ENCODE results near the gene PDCD5.

Gene PDCD5

DNA sequence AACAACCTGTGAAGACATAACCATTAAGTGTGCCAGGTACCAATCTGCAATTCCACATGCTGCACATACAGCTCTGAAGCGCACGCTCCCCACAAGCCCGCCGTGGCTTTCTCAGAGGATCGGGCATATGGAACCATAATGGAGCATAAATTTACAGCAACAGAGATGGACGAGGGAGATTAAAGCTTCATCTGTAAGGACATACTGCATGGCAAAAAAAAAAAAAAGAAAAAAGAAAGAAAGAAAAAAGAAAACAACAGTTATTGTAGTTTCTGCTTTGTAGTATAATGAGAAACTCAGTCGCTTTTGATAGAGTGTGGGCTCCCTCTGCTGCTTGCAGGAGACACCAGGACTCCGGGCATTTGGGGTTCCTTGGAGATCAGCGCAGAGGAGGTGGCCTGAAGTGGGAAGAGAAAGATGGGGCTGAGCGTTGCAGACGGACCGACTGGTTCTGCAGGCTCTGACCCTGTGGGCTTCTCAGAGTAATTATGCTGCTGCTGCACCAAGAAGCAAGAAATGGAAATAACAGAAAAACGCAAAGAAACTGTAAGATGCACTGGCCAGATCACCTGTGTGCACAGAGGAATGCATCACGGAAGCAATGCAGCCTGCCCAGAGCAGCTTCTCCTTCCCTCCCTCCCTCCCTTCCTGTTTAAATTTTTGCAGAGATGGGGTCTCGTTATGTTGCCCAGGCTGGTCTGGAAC, 10.8 kb upstream of the PDCD5 start (continued):
- TF ChIP-seq ZNF10 (tag by site-specific recombination; IDR thresholded peaks at IDR 0.05) (no peak), ZNF16 (tag by site-specific recombination; IDR thresholded peaks at IDR 0.05; ENCODE audit: low read depth) (no peak), ZNF701 (tag by site-specific recombination; IDR thresholded peaks at IDR 0.05) (no peak), ZNF830 (tag by site-specific recombination; IDR thresholded peaks at IDR 0.05; ENCODE audit: low read depth) (no peak), ZNF391 (tag by site-specific recombination; IDR thresholded peaks at IDR 0.05; ENCODE audit: borderline replicate concordance, low read depth) (no peak), ZNF654 (tag by site-specific recombination; IDR thresholded peaks at IDR 0.05; ENCODE audit: low read depth) (peak; percentile 100), SCRT2 (tag by site-specific recombination; IDR thresholded peaks at IDR 0.05) (0 out of 2 replicates have a peak, but pooled peaks have one; percentile 34), KLF10 (tag by site-specific recombination; IDR thresholded peaks at IDR 0.05) (no peak), ZFP37 (tag by site-specific recombination; IDR thresholded peaks at IDR 0.05) (no peak), ZNF274 (IDR thresholded peaks at IDR 0.05; ENCODE audit: low read length) (no peak), ZNF274 (tag by site-specific recombination; IDR thresholded peaks at IDR 0.05; ENCODE audit: borderline replicate concordance) (no peak), GLIS2 (tag by site-specific recombination; IDR thresholded peaks at IDR 0.05) (no peak), ZNF184 (tag by site-specific recombination; IDR thresholded peaks at IDR 0.05) (no peak), OVOL3 (tag by site-specific recombination; IDR thresholded peaks at IDR 0.05) (no peak), ZNF629 (tag by site-specific recombination; IDR thresholded peaks at IDR 0.05) (no peak), ZNF596 (tag by site-specific recombination; IDR thresholded peaks at IDR 0.05) (no peak), ZNF132 (tag by site-specific recombination; IDR thresholded peaks at IDR 0.05; ENCODE audit: borderline replicate concordance) (no peak), ZBTB7A (tag by site-specific recombination; IDR thresholded peaks at IDR 0.05; ENCODE audit: low read depth) (no peak), ZFP3 (tag by site-specific recombination; IDR thresholded peaks at IDR 0.05; ENCODE audit: low read depth) (no peak)
- TF ChIP-seq, protein P1, sequence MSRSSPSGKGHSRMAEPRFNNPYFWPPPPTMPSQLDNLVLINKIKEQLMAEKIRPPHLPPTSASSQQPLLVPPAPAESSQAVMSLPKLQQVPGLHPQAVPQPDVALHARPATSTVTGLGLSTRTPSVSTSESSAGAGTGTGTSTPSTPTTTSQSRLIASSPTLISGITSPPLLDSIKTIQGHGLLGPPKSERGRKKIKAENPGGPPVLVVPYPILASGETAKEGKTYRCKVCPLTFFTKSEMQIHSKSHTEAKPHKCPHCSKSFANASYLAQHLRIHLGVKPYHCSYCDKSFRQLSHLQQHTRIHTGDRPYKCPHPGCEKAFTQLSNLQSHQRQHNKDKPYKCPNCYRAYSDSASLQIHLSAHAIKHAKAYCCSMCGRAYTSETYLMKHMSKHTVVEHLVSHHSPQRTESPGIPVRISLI (tag by site-specific recombination; IDR thresholded peaks at IDR 0.05): peak; percentile 97
- TF ChIP-seq, protein P2, sequence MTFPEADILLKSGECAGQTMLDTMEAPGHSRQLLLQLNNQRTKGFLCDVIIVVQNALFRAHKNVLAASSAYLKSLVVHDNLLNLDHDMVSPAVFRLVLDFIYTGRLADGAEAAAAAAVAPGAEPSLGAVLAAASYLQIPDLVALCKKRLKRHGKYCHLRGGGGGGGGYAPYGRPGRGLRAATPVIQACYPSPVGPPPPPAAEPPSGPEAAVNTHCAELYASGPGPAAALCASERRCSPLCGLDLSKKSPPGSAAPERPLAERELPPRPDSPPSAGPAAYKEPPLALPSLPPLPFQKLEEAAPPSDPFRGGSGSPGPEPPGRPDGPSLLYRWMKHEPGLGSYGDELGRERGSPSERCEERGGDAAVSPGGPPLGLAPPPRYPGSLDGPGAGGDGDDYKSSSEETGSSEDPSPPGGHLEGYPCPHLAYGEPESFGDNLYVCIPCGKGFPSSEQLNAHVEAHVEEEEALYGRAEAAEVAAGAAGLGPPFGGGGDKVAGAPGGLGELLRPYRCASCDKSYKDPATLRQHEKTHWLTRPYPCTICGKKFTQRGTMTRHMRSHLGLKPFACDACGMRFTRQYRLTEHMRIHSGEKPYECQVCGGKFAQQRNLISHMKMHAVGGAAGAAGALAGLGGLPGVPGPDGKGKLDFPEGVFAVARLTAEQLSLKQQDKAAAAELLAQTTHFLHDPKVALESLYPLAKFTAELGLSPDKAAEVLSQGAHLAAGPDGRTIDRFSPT (tag by site-specific recombination; IDR thresholded peaks at IDR 0.05): no peak
- TF ChIP-seq, protein P3, sequence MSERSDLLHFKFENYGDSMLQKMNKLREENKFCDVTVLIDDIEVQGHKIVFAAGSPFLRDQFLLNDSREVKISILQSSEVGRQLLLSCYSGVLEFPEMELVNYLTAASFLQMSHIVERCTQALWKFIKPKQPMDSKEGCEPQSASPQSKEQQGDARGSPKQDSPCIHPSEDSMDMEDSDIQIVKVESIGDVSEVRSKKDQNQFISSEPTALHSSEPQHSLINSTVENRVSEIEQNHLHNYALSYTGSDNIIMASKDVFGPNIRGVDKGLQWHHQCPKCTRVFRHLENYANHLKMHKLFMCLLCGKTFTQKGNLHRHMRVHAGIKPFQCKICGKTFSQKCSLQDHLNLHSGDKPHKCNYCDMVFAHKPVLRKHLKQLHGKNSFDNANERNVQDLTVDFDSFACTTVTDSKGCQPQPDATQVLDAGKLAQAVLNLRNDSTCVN (tag by site-specific recombination; optimal IDR thresholded peaks at IDR 0.05): no peak
- TF ChIP-seq, protein P4, sequence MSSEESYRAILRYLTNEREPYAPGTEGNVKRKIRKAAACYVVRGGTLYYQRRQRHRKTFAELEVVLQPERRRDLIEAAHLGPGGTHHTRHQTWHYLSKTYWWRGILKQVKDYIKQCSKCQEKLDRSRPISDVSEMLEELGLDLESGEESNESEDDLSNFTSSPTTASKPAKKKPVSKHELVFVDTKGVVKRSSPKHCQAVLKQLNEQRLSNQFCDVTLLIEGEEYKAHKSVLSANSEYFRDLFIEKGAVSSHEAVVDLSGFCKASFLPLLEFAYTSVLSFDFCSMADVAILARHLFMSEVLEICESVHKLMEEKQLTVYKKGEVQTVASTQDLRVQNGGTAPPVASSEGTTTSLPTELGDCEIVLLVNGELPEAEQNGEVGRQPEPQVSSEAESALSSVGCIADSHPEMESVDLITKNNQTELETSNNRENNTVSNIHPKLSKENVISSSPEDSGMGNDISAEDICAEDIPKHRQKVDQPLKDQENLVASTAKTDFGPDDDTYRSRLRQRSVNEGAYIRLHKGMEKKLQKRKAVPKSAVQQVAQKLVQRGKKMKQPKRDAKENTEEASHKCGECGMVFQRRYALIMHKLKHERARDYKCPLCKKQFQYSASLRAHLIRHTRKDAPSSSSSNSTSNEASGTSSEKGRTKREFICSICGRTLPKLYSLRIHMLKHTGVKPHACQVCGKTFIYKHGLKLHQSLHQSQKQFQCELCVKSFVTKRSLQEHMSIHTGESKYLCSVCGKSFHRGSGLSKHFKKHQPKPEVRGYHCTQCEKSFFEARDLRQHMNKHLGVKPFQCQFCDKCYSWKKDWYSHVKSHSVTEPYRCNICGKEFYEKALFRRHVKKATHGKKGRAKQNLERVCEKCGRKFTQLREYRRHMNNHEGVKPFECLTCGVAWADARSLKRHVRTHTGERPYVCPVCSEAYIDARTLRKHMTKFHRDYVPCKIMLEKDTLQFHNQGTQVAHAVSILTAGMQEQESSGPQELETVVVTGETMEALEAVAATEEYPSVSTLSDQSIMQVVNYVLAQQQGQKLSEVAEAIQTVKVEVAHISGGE (tag by site-specific recombination; conservative IDR thresholded peaks at IDR 0.05; ENCODE audit: low read depth): no peak
- TF ChIP-seq, protein P5, sequence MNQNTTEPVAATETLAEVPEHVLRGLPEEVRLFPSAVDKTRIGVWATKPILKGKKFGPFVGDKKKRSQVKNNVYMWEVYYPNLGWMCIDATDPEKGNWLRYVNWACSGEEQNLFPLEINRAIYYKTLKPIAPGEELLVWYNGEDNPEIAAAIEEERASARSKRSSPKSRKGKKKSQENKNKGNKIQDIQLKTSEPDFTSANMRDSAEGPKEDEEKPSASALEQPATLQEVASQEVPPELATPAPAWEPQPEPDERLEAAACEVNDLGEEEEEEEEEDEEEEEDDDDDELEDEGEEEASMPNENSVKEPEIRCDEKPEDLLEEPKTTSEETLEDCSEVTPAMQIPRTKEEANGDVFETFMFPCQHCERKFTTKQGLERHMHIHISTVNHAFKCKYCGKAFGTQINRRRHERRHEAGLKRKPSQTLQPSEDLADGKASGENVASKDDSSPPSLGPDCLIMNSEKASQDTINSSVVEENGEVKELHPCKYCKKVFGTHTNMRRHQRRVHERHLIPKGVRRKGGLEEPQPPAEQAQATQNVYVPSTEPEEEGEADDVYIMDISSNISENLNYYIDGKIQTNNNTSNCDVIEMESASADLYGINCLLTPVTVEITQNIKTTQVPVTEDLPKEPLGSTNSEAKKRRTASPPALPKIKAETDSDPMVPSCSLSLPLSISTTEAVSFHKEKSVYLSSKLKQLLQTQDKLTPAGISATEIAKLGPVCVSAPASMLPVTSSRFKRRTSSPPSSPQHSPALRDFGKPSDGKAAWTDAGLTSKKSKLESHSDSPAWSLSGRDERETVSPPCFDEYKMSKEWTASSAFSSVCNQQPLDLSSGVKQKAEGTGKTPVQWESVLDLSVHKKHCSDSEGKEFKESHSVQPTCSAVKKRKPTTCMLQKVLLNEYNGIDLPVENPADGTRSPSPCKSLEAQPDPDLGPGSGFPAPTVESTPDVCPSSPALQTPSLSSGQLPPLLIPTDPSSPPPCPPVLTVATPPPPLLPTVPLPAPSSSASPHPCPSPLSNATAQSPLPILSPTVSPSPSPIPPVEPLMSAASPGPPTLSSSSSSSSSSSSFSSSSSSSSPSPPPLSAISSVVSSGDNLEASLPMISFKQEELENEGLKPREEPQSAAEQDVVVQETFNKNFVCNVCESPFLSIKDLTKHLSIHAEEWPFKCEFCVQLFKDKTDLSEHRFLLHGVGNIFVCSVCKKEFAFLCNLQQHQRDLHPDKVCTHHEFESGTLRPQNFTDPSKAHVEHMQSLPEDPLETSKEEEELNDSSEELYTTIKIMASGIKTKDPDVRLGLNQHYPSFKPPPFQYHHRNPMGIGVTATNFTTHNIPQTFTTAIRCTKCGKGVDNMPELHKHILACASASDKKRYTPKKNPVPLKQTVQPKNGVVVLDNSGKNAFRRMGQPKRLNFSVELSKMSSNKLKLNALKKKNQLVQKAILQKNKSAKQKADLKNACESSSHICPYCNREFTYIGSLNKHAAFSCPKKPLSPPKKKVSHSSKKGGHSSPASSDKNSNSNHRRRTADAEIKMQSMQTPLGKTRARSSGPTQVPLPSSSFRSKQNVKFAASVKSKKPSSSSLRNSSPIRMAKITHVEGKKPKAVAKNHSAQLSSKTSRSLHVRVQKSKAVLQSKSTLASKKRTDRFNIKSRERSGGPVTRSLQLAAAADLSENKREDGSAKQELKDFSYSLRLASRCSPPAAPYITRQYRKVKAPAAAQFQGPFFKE (tag by site-specific recombination; IDR thresholded peaks at IDR 0.05; ENCODE audit: borderline replicate concordance): no peak
- TF ChIP-seq, protein P6, sequence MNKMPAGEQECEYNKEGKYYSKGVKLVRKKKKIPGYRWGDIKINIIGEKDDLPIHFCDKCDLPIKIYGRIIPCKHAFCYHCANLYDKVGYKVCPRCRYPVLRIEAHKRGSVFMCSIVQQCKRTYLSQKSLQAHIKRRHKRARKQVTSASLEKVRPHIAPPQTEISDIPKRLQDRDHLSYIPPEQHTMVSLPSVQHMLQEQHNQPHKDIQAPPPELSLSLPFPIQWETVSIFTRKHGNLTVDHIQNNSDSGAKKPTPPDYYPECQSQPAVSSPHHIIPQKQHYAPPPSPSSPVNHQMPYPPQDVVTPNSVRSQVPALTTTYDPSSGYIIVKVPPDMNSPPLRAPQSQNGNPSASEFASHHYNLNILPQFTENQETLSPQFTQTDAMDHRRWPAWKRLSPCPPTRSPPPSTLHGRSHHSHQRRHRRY (tag by site-specific recombination; IDR thresholded peaks at IDR 0.05): no peak
